Thyroid gland (tissue), 4 donors: Measurements from ENCODE around the gene RNF213.

Source experiments
- POLR2A ChIP-seq, 2 donors: fragments of 450-650 bp; IDR thresholded peaks; one replicate each; pipeline ENCODE4 v1.6.1; 2017; ENCODE audit warnings: antibody characterized with exemption in 2 of 2, mild to moderate bottlenecking in 2 of 2, moderate library complexity in 1 of 2
- TF ChIP-seq, protein P1 (sequence below), 6 experiments: fragments of 200-600 bp in 3 of 6; fragments of 450-650 bp in 3 of 6; sonication (generic) in 3 of 6; IDR thresholded peaks; one replicate each; pipeline ENCODE4 v1.5.1; 2016 to 2019; ENCODE audit warnings: antibody characterized with exemption in 6 of 6, mild to moderate bottlenecking in 2 of 6, inconsistent platforms in 1 of 6, moderate library complexity in 1 of 6

DNA sequence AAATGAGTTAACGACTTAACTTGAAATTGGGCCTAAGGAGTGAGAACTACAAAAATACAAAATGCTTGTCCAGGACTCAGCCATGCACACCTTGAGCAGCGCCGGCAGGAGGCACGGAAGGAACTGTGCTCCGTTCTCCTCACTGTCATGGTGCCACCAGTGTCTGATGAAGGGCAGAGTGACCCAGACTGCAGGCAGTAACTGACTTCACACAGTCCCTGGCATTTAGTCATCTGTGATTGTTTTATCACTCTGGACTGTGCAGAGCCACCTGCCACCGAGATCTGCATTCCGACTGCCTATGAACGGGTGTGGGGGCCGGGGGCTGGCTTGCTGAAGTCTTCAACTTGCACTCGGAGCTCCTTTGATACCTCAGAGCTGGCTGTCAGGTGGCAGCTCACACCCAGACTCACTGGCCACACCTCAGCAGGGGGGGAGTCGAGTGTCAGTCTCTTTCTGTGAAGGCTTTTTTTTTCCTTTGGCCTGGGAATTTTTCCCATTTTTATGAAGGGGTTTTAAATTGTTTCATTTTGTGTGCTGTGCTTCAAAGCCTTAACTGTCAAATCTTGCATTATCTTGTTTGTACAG, 134.1 kb downstream of the RNF213 start:
- TF ChIP-seq, protein P1, sequence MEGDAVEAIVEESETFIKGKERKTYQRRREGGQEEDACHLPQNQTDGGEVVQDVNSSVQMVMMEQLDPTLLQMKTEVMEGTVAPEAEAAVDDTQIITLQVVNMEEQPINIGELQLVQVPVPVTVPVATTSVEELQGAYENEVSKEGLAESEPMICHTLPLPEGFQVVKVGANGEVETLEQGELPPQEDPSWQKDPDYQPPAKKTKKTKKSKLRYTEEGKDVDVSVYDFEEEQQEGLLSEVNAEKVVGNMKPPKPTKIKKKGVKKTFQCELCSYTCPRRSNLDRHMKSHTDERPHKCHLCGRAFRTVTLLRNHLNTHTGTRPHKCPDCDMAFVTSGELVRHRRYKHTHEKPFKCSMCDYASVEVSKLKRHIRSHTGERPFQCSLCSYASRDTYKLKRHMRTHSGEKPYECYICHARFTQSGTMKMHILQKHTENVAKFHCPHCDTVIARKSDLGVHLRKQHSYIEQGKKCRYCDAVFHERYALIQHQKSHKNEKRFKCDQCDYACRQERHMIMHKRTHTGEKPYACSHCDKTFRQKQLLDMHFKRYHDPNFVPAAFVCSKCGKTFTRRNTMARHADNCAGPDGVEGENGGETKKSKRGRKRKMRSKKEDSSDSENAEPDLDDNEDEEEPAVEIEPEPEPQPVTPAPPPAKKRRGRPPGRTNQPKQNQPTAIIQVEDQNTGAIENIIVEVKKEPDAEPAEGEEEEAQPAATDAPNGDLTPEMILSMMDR (IDR thresholded peaks at IDR 0.05) = no peak
- TF ChIP-seq POLR2A (IDR thresholded peaks at IDR 0.05) = no peak
